GM15510 (cell line): ENCODE measurements around the gene ZNF189.

Source experiments
- POLR2A ChIP-seq: IDR thresholded peaks from 3 replicates; pipeline ENCODE4 v1.6.1; 2011; ENCODE audit warnings: borderline replicate concordance; ENCODE audit not compliant: insufficient read length; ENCODE audit errors: extremely low read depth

Gene ZNF189

DNA sequence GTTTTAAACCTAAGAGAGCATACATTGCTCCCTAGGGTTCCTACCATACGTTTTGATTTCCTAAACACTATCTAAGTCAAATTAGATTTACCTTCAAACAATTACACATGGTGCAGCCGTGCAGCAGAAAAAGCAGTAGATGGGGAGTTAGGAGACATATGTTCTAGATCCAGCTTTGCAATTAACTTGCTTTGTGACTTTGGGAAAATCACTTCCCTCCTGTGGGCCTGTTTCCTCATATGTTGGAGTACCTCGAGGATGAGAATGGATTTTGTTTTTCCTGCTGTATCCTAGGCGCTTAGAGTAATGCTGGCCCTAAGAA, 944 bp upstream of the ZNF189 start:
- TF ChIP-seq POLR2A, result no peak

GRCh38 chr9:101398930-101399642, 435 bp downstream of the ZNF189 start:
- TF ChIP-seq POLR2A, result no peak

GRCh38 chr9:101399643-101399970, 956 bp downstream of the ZNF189 start:
- no peak for TF ChIP-seq POLR2A

- no peak for TF ChIP-seq POLR2A
Measured at GRCh38 chr9:101400120-101400519, 1.5 kb downstream of the ZNF189 start.

- TF ChIP-seq POLR2A, result no peak
Measured at GRCh38 chr9:101403516-101404285, 5.0 kb downstream of the ZNF189 start.

- no peak for TF ChIP-seq POLR2A
Measured at GRCh38 chr9:101408374-101409078, 9.9 kb downstream of the ZNF189 start.

- TF ChIP-seq POLR2A, result no peak
Measured at GRCh38 chr9:101409079-101409477, 10.4 kb downstream of the ZNF189 start.

- no peak for TF ChIP-seq POLR2A
Measured at GRCh38 chr9:101414839-101415238, 16.2 kb downstream of the ZNF189 start.

DNA sequence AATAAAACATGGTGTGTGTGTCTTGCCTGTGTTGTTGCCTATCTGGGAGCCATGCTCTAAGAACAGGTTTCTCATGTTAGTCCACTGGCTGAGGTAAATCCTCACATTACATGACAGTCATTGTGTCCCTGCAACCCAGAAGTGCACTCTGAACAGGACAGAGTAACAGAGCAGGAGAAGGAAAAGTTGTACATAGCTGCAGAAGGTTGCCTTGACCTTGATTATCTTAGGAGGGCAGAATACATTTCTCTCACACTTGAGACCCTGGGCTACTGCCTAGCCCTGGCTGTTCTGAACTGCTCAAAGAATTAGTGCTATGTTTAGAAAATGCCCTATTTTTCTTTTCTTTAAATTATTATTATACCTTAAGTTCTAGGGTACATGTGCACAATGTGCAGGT, 16.9 kb downstream of the ZNF189 start:
- TF ChIP-seq POLR2A, result no peak

GRCh38 chr9:101417389-101417788, 18.7 kb downstream of the ZNF189 start:
- no peak for TF ChIP-seq POLR2A

DNA sequence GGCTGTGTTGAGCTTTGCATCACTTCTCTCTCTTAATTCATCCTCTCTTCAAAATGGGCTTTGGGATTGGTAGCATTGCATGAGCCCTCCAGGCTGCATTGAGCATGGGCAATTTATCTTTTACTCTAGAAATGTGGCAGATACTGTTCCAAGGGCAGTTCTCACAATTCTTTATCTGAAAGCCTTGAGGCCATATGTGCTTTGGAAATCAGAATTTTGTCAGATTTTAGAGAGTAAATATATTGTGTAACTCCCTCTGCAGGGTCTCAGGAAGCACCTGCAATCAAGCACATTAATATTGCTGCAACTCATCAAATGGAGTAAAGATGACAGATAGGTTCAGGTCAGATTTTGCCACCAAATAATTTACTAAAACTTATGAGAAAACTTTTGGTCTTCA, 19.3 kb downstream of the ZNF189 start:
- no peak for TF ChIP-seq POLR2A

- no peak for TF ChIP-seq POLR2A
Measured at GRCh38 chr9:101418518-101419430, 20.1 kb downstream of the ZNF189 start.

- TF ChIP-seq POLR2A, result no peak
Measured at GRCh38 chr9:101419863-101420262, 21.2 kb downstream of the ZNF189 start.

DNA sequence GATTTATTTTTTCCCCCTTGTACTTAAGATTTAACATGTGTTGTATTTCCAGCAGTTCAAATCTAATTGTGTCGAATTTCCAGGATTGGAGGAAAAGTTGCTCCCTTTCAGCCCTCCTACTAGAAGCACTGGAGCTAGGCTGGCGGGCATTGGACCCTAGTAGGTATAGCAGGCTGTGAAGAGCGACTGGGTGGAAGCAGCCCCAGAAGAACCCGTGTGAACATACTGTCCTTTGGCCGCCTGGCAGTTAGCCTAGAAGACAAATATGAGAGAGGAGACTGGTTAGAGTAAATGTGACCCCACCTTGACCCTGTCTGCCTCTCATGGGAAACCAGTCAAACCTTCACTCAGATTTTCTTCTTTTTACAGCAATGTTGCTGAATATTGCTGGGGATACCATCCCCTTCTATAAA, 23.0 kb downstream of the ZNF189 start:
- no peak for TF ChIP-seq POLR2A

- TF ChIP-seq POLR2A, result no peak
Measured at GRCh38 chr9:101427358-101427757, 28.7 kb downstream of the ZNF189 start.

- no peak for TF ChIP-seq POLR2A
Measured at GRCh38 chr9:101427957-101428655, 29.5 kb downstream of the ZNF189 start.
